ENCODE results near the gene TADA2B.

The TADA2B gene

DNA sequence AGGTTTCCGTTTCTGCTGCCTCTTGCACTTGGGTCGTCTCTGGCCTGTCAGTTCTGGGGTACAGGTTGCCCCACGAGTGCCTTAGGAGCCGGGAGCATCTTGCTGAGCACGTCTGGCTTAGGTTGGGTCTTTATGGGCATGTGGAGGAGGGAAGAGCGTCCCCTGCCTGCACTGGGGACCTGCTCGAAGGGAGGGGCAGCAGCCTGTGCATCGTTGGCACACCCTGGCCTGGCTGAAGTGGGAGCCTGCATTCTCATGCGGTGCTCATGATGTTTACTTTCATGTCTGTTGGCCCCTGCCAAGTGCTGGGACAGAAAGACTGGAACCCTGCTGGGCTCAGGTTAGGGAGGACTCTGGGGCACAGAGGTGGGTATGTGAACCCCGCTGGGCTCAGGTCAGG, 23.8 kb upstream of the TADA2B start:
- Histone ChIP-seq H3K4me1 (ENCODE audit: insufficient read depth, low read length, severe bottlenecking) (no peaks in the 10 kb centered on the region), H2AFZ (ENCODE audit: low read length) (no peak overlapping the region), H3K4me2 (ENCODE audit: low read length) (no peak overlapping the region), H3K27me3 (ENCODE audit: insufficient read depth, low read length) (no peaks in the 10 kb centered on the region), H3K9me3 (ENCODE audit: low read length) (no peaks in the 10 kb centered on the region), H3K36me3 (ENCODE audit: insufficient read depth, low read length) (peaks cover 10% of the 10 kb centered on the region), H3K4me3 (ENCODE audit: low read depth, low read length, poor library complexity, severe bottlenecking) (no peak overlapping the region), H3K9ac (ENCODE audit: low read length) (no peak overlapping the region), H3K9me2 (ENCODE audit: low read depth, low read length) (no peaks in the 10 kb centered on the region), H3K79me2 (ENCODE audit: insufficient read depth, low read length) (no peaks in the 10 kb centered on the region), H3K27ac (ENCODE audit: low read depth, low read length, poor library complexity, severe bottlenecking) (no peak overlapping the region), H3F3A (ENCODE audit: insufficient read depth, low read length) (no peaks in the 10 kb centered on the region), H4K20me1 (ENCODE audit: insufficient read depth, low read length) (no peaks in the 10 kb centered on the region)
- TF ChIP-seq, protein P1, sequence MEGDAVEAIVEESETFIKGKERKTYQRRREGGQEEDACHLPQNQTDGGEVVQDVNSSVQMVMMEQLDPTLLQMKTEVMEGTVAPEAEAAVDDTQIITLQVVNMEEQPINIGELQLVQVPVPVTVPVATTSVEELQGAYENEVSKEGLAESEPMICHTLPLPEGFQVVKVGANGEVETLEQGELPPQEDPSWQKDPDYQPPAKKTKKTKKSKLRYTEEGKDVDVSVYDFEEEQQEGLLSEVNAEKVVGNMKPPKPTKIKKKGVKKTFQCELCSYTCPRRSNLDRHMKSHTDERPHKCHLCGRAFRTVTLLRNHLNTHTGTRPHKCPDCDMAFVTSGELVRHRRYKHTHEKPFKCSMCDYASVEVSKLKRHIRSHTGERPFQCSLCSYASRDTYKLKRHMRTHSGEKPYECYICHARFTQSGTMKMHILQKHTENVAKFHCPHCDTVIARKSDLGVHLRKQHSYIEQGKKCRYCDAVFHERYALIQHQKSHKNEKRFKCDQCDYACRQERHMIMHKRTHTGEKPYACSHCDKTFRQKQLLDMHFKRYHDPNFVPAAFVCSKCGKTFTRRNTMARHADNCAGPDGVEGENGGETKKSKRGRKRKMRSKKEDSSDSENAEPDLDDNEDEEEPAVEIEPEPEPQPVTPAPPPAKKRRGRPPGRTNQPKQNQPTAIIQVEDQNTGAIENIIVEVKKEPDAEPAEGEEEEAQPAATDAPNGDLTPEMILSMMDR (IDR thresholded peaks at IDR 0.05; ENCODE audit: low read length), result no peak
- TF ChIP-seq EZH2 (IDR thresholded peaks at IDR 0.05; ENCODE audit: borderline replicate concordance, low read length), result no peak

DNA sequence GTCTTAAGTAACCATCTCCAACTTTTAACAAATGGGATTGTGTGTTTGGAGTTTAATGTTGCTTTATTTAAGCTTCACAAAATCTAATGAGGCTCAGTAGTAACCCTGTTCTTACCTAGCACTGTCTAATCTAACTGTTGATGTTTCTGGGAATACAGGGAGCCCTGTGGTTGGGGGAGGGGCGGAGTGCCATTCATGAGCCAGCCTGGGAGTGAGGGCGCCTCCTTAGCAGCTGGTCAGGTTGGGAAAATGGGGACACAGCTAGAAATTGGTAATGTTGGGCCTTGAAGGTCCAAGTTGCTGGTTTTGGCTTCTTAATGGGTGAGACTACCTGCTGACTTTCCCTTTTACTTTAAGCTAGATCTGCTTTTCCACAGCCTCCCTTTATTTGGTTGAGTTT, 22.9 kb upstream of the TADA2B start:
- no peak overlapping the region for H2AFZ ChIP-seq (ENCODE audit: low read length)
- no peaks in the 10 kb centered on the region for H3F3A ChIP-seq (ENCODE audit: insufficient read depth, low read length)
- H3K27me3 ChIP-seq (ENCODE audit: insufficient read depth, low read length), result no peaks in the 10 kb centered on the region
- no peak overlapping the region for H3K4me3 ChIP-seq (ENCODE audit: low read depth, low read length, poor library complexity, severe bottlenecking)
- no peak overlapping the region for H3K9ac ChIP-seq (ENCODE audit: low read length)
- peaks cover 7% of the 10 kb centered on the region for H3K36me3 ChIP-seq (ENCODE audit: insufficient read depth, low read length)
- TF ChIP-seq, protein P1 (IDR thresholded peaks at IDR 0.05; ENCODE audit: low read length), result no peak
- TF ChIP-seq EZH2 (IDR thresholded peaks at IDR 0.05; ENCODE audit: borderline replicate concordance, low read length), result no peak
- no peaks in the 10 kb centered on the region for H3K9me2 ChIP-seq (ENCODE audit: low read depth, low read length)
- H3K79me2 ChIP-seq (ENCODE audit: insufficient read depth, low read length), result no peaks in the 10 kb centered on the region
- no peak overlapping the region for H3K4me2 ChIP-seq (ENCODE audit: low read length)
- no peaks in the 10 kb centered on the region for H4K20me1 ChIP-seq (ENCODE audit: insufficient read depth, low read length)
- H3K4me1 ChIP-seq (ENCODE audit: insufficient read depth, low read length, severe bottlenecking), result no peaks in the 10 kb centered on the region
- no peaks in the 10 kb centered on the region for H3K9me3 ChIP-seq (ENCODE audit: low read length)
- H3K27ac ChIP-seq (ENCODE audit: low read depth, low read length, poor library complexity, severe bottlenecking), result no peak overlapping the region

DNA sequence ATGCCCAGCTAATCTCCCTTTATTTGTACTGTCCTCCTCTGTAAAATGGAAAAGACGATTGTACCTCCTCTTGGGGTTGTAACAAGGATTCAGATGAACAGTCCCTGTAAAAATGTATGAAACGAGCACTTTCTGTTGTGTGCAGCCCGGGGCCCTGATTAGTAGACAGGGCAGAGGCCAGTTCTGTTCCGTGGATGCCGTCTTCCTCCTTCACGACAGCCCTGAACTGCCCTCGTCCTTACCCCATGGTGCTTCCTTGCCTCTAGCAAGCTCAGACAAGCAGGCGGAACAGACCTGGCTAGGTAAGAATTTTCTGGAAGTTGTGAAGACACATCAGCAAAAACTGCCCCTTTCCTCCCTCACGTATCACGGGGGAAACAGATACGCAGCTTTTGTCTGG, 22.3 kb upstream of the TADA2B start:
- H3K9me2 ChIP-seq (ENCODE audit: low read depth, low read length), result no peaks in the 10 kb centered on the region
- no peaks in the 10 kb centered on the region for H3K4me1 ChIP-seq (ENCODE audit: insufficient read depth, low read length, severe bottlenecking)
- no peak overlapping the region for H3K4me3 ChIP-seq (ENCODE audit: low read depth, low read length, poor library complexity, severe bottlenecking)
- peaks cover 4% of the 10 kb centered on the region for H3K36me3 ChIP-seq (ENCODE audit: insufficient read depth, low read length)
- H3K9me3 ChIP-seq (ENCODE audit: low read length), result no peaks in the 10 kb centered on the region
- H3K4me2 ChIP-seq (ENCODE audit: low read length), result no peak overlapping the region
- no peak for TF ChIP-seq EZH2 (IDR thresholded peaks at IDR 0.05; ENCODE audit: borderline replicate concordance, low read length)
- TF ChIP-seq, protein P1 (IDR thresholded peaks at IDR 0.05; ENCODE audit: low read length), result no peak
- H3K9ac ChIP-seq (ENCODE audit: low read length), result no peak overlapping the region
- no peaks in the 10 kb centered on the region for H4K20me1 ChIP-seq (ENCODE audit: insufficient read depth, low read length)
- no peaks in the 10 kb centered on the region for H3K79me2 ChIP-seq (ENCODE audit: insufficient read depth, low read length)
- H3K27ac ChIP-seq (ENCODE audit: low read depth, low read length, poor library complexity, severe bottlenecking), result no peak overlapping the region
- H3F3A ChIP-seq (ENCODE audit: insufficient read depth, low read length), result no peaks in the 10 kb centered on the region
- no peaks in the 10 kb centered on the region for H3K27me3 ChIP-seq (ENCODE audit: insufficient read depth, low read length)
- no peak overlapping the region for H2AFZ ChIP-seq (ENCODE audit: low read length)

Measured in OCI-LY1 (cell line).